WTC11 (cell line): ENCODE results near the gene CYP3A4.
"Not testable (repeated sequence)": the region's sequence is repeated elsewhere in the genome, so short reads cannot be mapped to it uniquely, and the experiment has no call there.

Experiments
- ATF1 ChIP-seq: sonication (generic); formaldehyde crosslinking; IDR thresholded peaks from 2 replicates; pipeline ENCODE4 v1.8.1; 2023; ENCODE audit warnings: mild to moderate bottlenecking, moderate library complexity, missing genetic modification reagents
- CTCF ChIP-seq: fragments of 200-600 bp; IDR thresholded peaks from 2 replicates; pipeline ENCODE4 v1.8.0; 2022; ENCODE audit warnings: antibody characterized with exemption
- E2F1 ChIP-seq: sonication (generic); formaldehyde crosslinking; IDR thresholded peaks from 2 replicates; pipeline ENCODE4 v1.8.0; 2022; ENCODE audit warnings: mild to moderate bottlenecking, missing genetic modification reagents
- ESRRA ChIP-seq: sonication (generic); formaldehyde crosslinking; IDR thresholded peaks from 2 replicates; pipeline ENCODE4 v1.8.1; 2022; ENCODE audit warnings: mild to moderate bottlenecking, missing genetic modification reagents, borderline replicate concordance
- FOXJ3 ChIP-seq: sonication (generic); formaldehyde crosslinking; IDR thresholded peaks from 2 replicates; pipeline ENCODE4 v1.9.0; 2021; ENCODE audit warnings: missing genetic modification reagents, mild to moderate bottlenecking, borderline replicate concordance
- FOXP1 ChIP-seq: sonication (generic); formaldehyde crosslinking; IDR thresholded peaks from 2 replicates; pipeline ENCODE4 v1.8.0; 2022; ENCODE audit warnings: missing genetic modification reagents, mild to moderate bottlenecking, moderate library complexity, borderline replicate concordance
- GABPB1 ChIP-seq: sonication (generic); formaldehyde crosslinking; IDR thresholded peaks from 2 replicates; pipeline ENCODE4 v1.8.1; 2023; ENCODE audit warnings: mild to moderate bottlenecking, missing genetic modification reagents
- GTF2I ChIP-seq: fragments of 250-450 bp; sonication (Bioruptor Pico); conservative IDR thresholded peaks from 2 replicates; pipeline ENCODE4 v1.4.0; 2021; ENCODE audit warnings: mild to moderate bottlenecking
- MAX ChIP-seq: sonication (generic); formaldehyde crosslinking; IDR thresholded peaks from 2 replicates; pipeline ENCODE4 v1.8.0; 2022; ENCODE audit warnings: mild to moderate bottlenecking, missing genetic modification reagents
- NR2C2 ChIP-seq: sonication (generic); formaldehyde crosslinking; IDR thresholded peaks from 2 replicates; pipeline ENCODE4 v1.8.0; 2022; ENCODE audit warnings: mild to moderate bottlenecking, missing genetic modification reagents
- PREB ChIP-seq: sonication (generic); formaldehyde crosslinking; IDR thresholded peaks from 2 replicates; pipeline ENCODE4 v1.8.1; 2022; ENCODE audit warnings: mild to moderate bottlenecking, missing genetic modification reagents, moderate library complexity, borderline replicate concordance
- TCF7 ChIP-seq: sonication (generic); formaldehyde crosslinking; IDR thresholded peaks from 2 replicates; pipeline ENCODE4 v1.8.0; 2022; ENCODE audit warnings: mild to moderate bottlenecking, low read depth, missing genetic modification reagents, moderate library complexity
- USF2 ChIP-seq: sonication (generic); formaldehyde crosslinking; IDR thresholded peaks from 2 replicates; pipeline ENCODE4 v1.8.1; 2023; ENCODE audit warnings: mild to moderate bottlenecking, missing genetic modification reagents, moderate library complexity
- ZSCAN18 ChIP-seq: fragments of 250-450 bp; sonication (Bioruptor Pico); IDR thresholded peaks from 2 replicates; pipeline ENCODE4 v2.1.2; 2022; ENCODE audit warnings: mild to moderate bottlenecking, moderate library complexity

- TF ChIP-seq PREB (CRISPR knock-in tag); ATF1 (CRISPR knock-in tag); TCF7 (CRISPR knock-in tag); ESRRA (CRISPR knock-in tag); MAX (CRISPR knock-in tag); GTF2I (CRISPR knock-in tag); CTCF; FOXJ3 (CRISPR knock-in tag); USF2; NR2C2; FOXP1; E2F1; ZSCAN18 (CRISPR knock-in tag); GABPB1 (CRISPR knock-in tag): not testable (repeated sequence)
Observed at GRCh38 chr7:99745395-99745794, 38.6 kb downstream of the CYP3A4 start.
